HG02973 (cell line): Measurements from ENCODE around the gene KCNJ9.
"Not testable (repeated sequence)": the region's sequence is repeated elsewhere in the genome, so short reads cannot be mapped to it uniquely, and the experiment has no call there.

Experiments
- ATAC-seq: cut with Tn5 transposase; IDR thresholded peaks from one replicate; pipeline ENCODE4 v1.9.1; 2021; ENCODE audit warnings: moderate library complexity; ENCODE audit not compliant: unreplicated experiment

KCNJ9 gene

GRCh38 chr1:160081261-160081936 lies at the start of gene KCNJ9:
TSS of gene KCNJ9 (plus strand) at chr1:160081538. CDS start at chr1:160084031, 2,493 bp downstream.
- no peak for ATAC-seq

- ATAC-seq = peak; percentile 13
Observed at GRCh38 chr1:160032165-160032820, 49.0 kb upstream of the KCNJ9 start.

- no peak for ATAC-seq
Observed at GRCh38 chr1:160040476-160040875, 40.9 kb upstream of the KCNJ9 start.

GRCh38 chr1:160043543-160043942 lies 37.8 kb upstream of the KCNJ9 start:
- no peak for ATAC-seq

- no peak for ATAC-seq
Observed at GRCh38 chr1:160045653-160046052, 35.7 kb upstream of the KCNJ9 start.

- ATAC-seq = peak; percentile 58
Observed at GRCh38 chr1:160046494-160047110, 34.7 kb upstream of the KCNJ9 start.

- no peak for ATAC-seq
Observed at GRCh38 chr1:160047111-160047991, 34.0 kb upstream of the KCNJ9 start.

- no peak for ATAC-seq
Observed at GRCh38 chr1:160048335-160048734, 33.0 kb upstream of the KCNJ9 start.

GRCh38 chr1:160049101-160049500 lies 32.2 kb upstream of the KCNJ9 start:
- ATAC-seq = no peak

GRCh38 chr1:160050182-160050581 lies 31.2 kb upstream of the KCNJ9 start:
- ATAC-seq = not testable (repeated sequence)

- no peak for ATAC-seq
Observed at GRCh38 chr1:160050619-160051018, 30.7 kb upstream of the KCNJ9 start.

- ATAC-seq = no peak
Observed at GRCh38 chr1:160052936-160053335, 28.4 kb upstream of the KCNJ9 start.

GRCh38 chr1:160053548-160054365 lies 27.6 kb upstream of the KCNJ9 start:
- ATAC-seq = no peak

- no peak for ATAC-seq
Observed at GRCh38 chr1:160056648-160057169, 24.6 kb upstream of the KCNJ9 start.

GRCh38 chr1:160058087-160058486 lies 23.3 kb upstream of the KCNJ9 start:
- ATAC-seq = no peak

GRCh38 chr1:160061369-160062229 lies 19.7 kb upstream of the KCNJ9 start:
- no peak for ATAC-seq

GRCh38 chr1:160062230-160062532 lies 19.2 kb upstream of the KCNJ9 start:
- no peak for ATAC-seq

- ATAC-seq = no peak
Observed at GRCh38 chr1:160063176-160063575, 18.2 kb upstream of the KCNJ9 start.

- ATAC-seq = no peak
Observed at GRCh38 chr1:160064164-160064563, 17.2 kb upstream of the KCNJ9 start.
